ENCODE measurements around the gene KLHL12.

Gene KLHL12

GRCh38 chr1:202959276-202959620 is 32.2 kb upstream of the KLHL12 start:
- H3K36me3 ChIP-seq (ENCODE audit: control insufficient read depth, insufficient read depth, low read length) = no peaks in the 10 kb centered on the region
- H3K4me1 ChIP-seq (ENCODE audit: control insufficient read depth, insufficient read depth, low read length) = peaks cover 27% of the 10 kb centered on the region
- H3K27me3 ChIP-seq (ENCODE audit: control insufficient read depth, insufficient read depth, low read length) = no peaks in the 10 kb centered on the region
- H3K9me3 ChIP-seq (ENCODE audit: control insufficient read depth, low read length) = no peaks in the 10 kb centered on the region
- no peak overlapping the region for H3K9ac ChIP-seq (ENCODE audit: low read length)
- H3K4me3 ChIP-seq (ENCODE audit: low read length) = no peak overlapping the region

GRCh38 chr1:202958544-202959275 is 31.7 kb upstream of the KLHL12 start:
- H3K27me3 ChIP-seq (ENCODE audit: control insufficient read depth, insufficient read depth, low read length) = no peaks in the 10 kb centered on the region
- no peaks in the 10 kb centered on the region for H3K9me3 ChIP-seq (ENCODE audit: control insufficient read depth, low read length)
- H3K9ac ChIP-seq (ENCODE audit: low read length) = peak overlapping the region; percentile 95
- H3K36me3 ChIP-seq (ENCODE audit: control insufficient read depth, insufficient read depth, low read length) = no peaks in the 10 kb centered on the region
- peaks cover 31% of the 10 kb centered on the region for H3K4me1 ChIP-seq (ENCODE audit: control insufficient read depth, insufficient read depth, low read length)
- peak overlapping the region; percentile 23 for H3K4me3 ChIP-seq (ENCODE audit: low read length)

GRCh38 chr1:202957733-202958543 is 30.9 kb upstream of the KLHL12 start, which contains the start of gene ADIPOR1:
ADIPOR1 (minus strand) TSS chr1:202958312; CDS start chr1:202951070, 7,242 bp downstream.
- Histone ChIP-seq H3K4me1 (ENCODE audit: control insufficient read depth, insufficient read depth, low read length) (peaks cover 31% of the 10 kb centered on the region), H3K9ac (ENCODE audit: low read length) (peak within 1 kb of the TSS; percentile 95), H3K36me3 (ENCODE audit: control insufficient read depth, insufficient read depth, low read length) (no peaks in the 10 kb centered on the region), H3K9me3 (ENCODE audit: control insufficient read depth, low read length) (no peaks in the 10 kb centered on the region), H3K4me3 (ENCODE audit: low read length) (peak within 1 kb of the TSS; percentile 94), H3K27me3 (ENCODE audit: control insufficient read depth, insufficient read depth, low read length) (no peaks in the 10 kb centered on the region)

- H3K4me1 ChIP-seq (ENCODE audit: control insufficient read depth, insufficient read depth, low read length) = peaks cover 37% of the 10 kb centered on the region
These were observed 29.9 kb upstream of the KLHL12 start for GRCh38 chr1:202956969-202957368.

GRCh38 chr1:202954057-202954745 is 27.2 kb upstream of the KLHL12 start:
- Histone ChIP-seq H3K9ac (ENCODE audit: low read length) (no peak overlapping the region), H3K36me3 (ENCODE audit: control insufficient read depth, insufficient read depth, low read length) (peaks cover 7% of the 10 kb centered on the region), H3K4me1 (ENCODE audit: control insufficient read depth, insufficient read depth, low read length) (peaks cover 43% of the 10 kb centered on the region), H3K4me3 (ENCODE audit: low read length) (no peak overlapping the region), H3K27me3 (ENCODE audit: control insufficient read depth, insufficient read depth, low read length) (no peaks in the 10 kb centered on the region), H3K9me3 (ENCODE audit: control insufficient read depth, low read length) (no peaks in the 10 kb centered on the region)

More at GRCh38 chr1:202956969-202957368, 29.9 kb upstream of the KLHL12 start:
- H3K4me3 ChIP-seq (ENCODE audit: low read length) = peak overlapping the region; percentile 94
- H3K9me3 ChIP-seq (ENCODE audit: control insufficient read depth, low read length) = no peaks in the 10 kb centered on the region
- H3K36me3 ChIP-seq (ENCODE audit: control insufficient read depth, insufficient read depth, low read length) = no peaks in the 10 kb centered on the region
- H3K9ac ChIP-seq (ENCODE audit: low read length) = peak overlapping the region; percentile 95
- H3K27me3 ChIP-seq (ENCODE audit: control insufficient read depth, insufficient read depth, low read length) = no peaks in the 10 kb centered on the region

- Histone ChIP-seq H3K27me3 (ENCODE audit: control insufficient read depth, insufficient read depth, low read length) (no peaks in the 10 kb centered on the region), H3K9ac (ENCODE audit: low read length) (no peak overlapping the region), H3K4me1 (ENCODE audit: control insufficient read depth, insufficient read depth, low read length) (peaks cover 35% of the 10 kb centered on the region), H3K36me3 (ENCODE audit: control insufficient read depth, insufficient read depth, low read length) (peaks cover 7% of the 10 kb centered on the region), H3K4me3 (ENCODE audit: low read length) (no peak overlapping the region), H3K9me3 (ENCODE audit: control insufficient read depth, low read length) (no peaks in the 10 kb centered on the region)
These were observed 26.4 kb upstream of the KLHL12 start for GRCh38 chr1:202953392-202953791.

- Histone ChIP-seq H3K9ac (ENCODE audit: low read length) (no peak overlapping the region), H3K4me3 (ENCODE audit: low read length) (no peak overlapping the region), H3K9me3 (ENCODE audit: control insufficient read depth, low read length) (no peaks in the 10 kb centered on the region), H3K4me1 (ENCODE audit: control insufficient read depth, insufficient read depth, low read length) (peaks cover 35% of the 10 kb centered on the region), H3K27me3 (ENCODE audit: control insufficient read depth, insufficient read depth, low read length) (no peaks in the 10 kb centered on the region), H3K36me3 (ENCODE audit: control insufficient read depth, insufficient read depth, low read length) (peaks cover 7% of the 10 kb centered on the region)
These were observed 25.8 kb upstream of the KLHL12 start for GRCh38 chr1:202952818-202953217.

- no peak overlapping the region for H3K4me3 ChIP-seq (ENCODE audit: low read length)
- H3K9me3 ChIP-seq (ENCODE audit: control insufficient read depth, low read length) = no peaks in the 10 kb centered on the region
- peaks cover 7% of the 10 kb centered on the region for H3K36me3 ChIP-seq (ENCODE audit: control insufficient read depth, insufficient read depth, low read length)
- no peaks in the 10 kb centered on the region for H3K27me3 ChIP-seq (ENCODE audit: control insufficient read depth, insufficient read depth, low read length)
- no peak overlapping the region for H3K9ac ChIP-seq (ENCODE audit: low read length)
- peaks cover 33% of the 10 kb centered on the region for H3K4me1 ChIP-seq (ENCODE audit: control insufficient read depth, insufficient read depth, low read length)
These were observed 25.1 kb upstream of the KLHL12 start for GRCh38 chr1:202952099-202952498.

GRCh38 chr1:202951437-202951836 is 24.4 kb upstream of the KLHL12 start:
- Histone ChIP-seq H3K9me3 (ENCODE audit: control insufficient read depth, low read length) (no peaks in the 10 kb centered on the region), H3K4me1 (ENCODE audit: control insufficient read depth, insufficient read depth, low read length) (peaks cover 26% of the 10 kb centered on the region), H3K4me3 (ENCODE audit: low read length) (no peak overlapping the region), H3K27me3 (ENCODE audit: control insufficient read depth, insufficient read depth, low read length) (no peaks in the 10 kb centered on the region), H3K9ac (ENCODE audit: low read length) (peak overlapping the region; percentile 9), H3K36me3 (ENCODE audit: control insufficient read depth, insufficient read depth, low read length) (peaks cover 7% of the 10 kb centered on the region)

- Histone ChIP-seq H3K4me1 (ENCODE audit: control insufficient read depth, insufficient read depth, low read length) (no peaks in the 10 kb centered on the region), H3K36me3 (ENCODE audit: control insufficient read depth, insufficient read depth, low read length) (peaks cover 38% of the 10 kb centered on the region), H3K9ac (ENCODE audit: low read length) (no peak overlapping the region), H3K27me3 (ENCODE audit: control insufficient read depth, insufficient read depth, low read length) (no peaks in the 10 kb centered on the region), H3K9me3 (ENCODE audit: control insufficient read depth, low read length) (no peaks in the 10 kb centered on the region), H3K4me3 (ENCODE audit: low read length) (no peak overlapping the region)
These were observed 18.4 kb upstream of the KLHL12 start for GRCh38 chr1:202945483-202945882.

GRCh38 chr1:202944438-202944921 is 17.4 kb upstream of the KLHL12 start:
- H3K9me3 ChIP-seq (ENCODE audit: control insufficient read depth, low read length) = no peaks in the 10 kb centered on the region
- H3K9ac ChIP-seq (ENCODE audit: low read length) = no peak overlapping the region
- no peaks in the 10 kb centered on the region for H3K27me3 ChIP-seq (ENCODE audit: control insufficient read depth, insufficient read depth, low read length)
- H3K36me3 ChIP-seq (ENCODE audit: control insufficient read depth, insufficient read depth, low read length) = peaks cover 35% of the 10 kb centered on the region
- no peak overlapping the region for H3K4me3 ChIP-seq (ENCODE audit: low read length)
- H3K4me1 ChIP-seq (ENCODE audit: control insufficient read depth, insufficient read depth, low read length) = no peaks in the 10 kb centered on the region

GRCh38 chr1:202942426-202942825 is 15.4 kb upstream of the KLHL12 start:
- H3K4me3 ChIP-seq (ENCODE audit: low read length) = no peak overlapping the region
- H3K4me1 ChIP-seq (ENCODE audit: control insufficient read depth, insufficient read depth, low read length) = no peaks in the 10 kb centered on the region
- H3K36me3 ChIP-seq (ENCODE audit: control insufficient read depth, insufficient read depth, low read length) = peaks cover 35% of the 10 kb centered on the region
- no peaks in the 10 kb centered on the region for H3K9me3 ChIP-seq (ENCODE audit: control insufficient read depth, low read length)
- no peaks in the 10 kb centered on the region for H3K27me3 ChIP-seq (ENCODE audit: control insufficient read depth, insufficient read depth, low read length)
- H3K9ac ChIP-seq (ENCODE audit: low read length) = no peak overlapping the region
